ENCODE data around the gene SYNE2. TPM values are rescaled to one million over a fixed set of nuclear protein-coding genes. Genes with fewer than 3 reads are reported as not detected.

Gene SYNE2
- total RNA-seq, 1 experiment from 2014 or later = 37.5 TPM

- POLR2A ChIA-PET = no interaction called here
- CTCF ChIA-PET = no interaction called here
- ATAC-seq = no peak
Observed at GRCh38 chr14:63902375-63902976, 49.7 kb downstream of the SYNE2 start.

GRCh38 chr14:63904724-63905123, 51.9 kb downstream of the SYNE2 start:
- Histone ChIP-seq H3K4me1 (ENCODE audit: control insufficient read depth, insufficient read depth, low read length) (peaks cover 4% of the 10 kb centered on the region; the same call in 1 of the 2 replicates), H3K36me3 (ENCODE audit: control insufficient read depth, insufficient read depth, low read length) (no peaks in the 10 kb centered on the region), H3K27me3 (ENCODE audit: control insufficient read depth, insufficient read depth, low read length) (no peaks in the 10 kb centered on the region), H3K4me3 (ENCODE audit: low read depth in 2 of 2, low read length in 2 of 2) (no peak overlapping the region), H3K9me3 (ENCODE audit: control insufficient read depth, insufficient read depth, low read depth, low read length) (no peaks in the 10 kb centered on the region), H3K27ac (ENCODE audit: low read length) (no peak overlapping the region)
- no peak for TF ChIP-seq TCF7L2 (IDR thresholded peaks at IDR 0.05; ENCODE audit: low read depth, low read length)
- TF ChIP-seq CTCF (IDR thresholded peaks at IDR 0.05) = no peak
- TF ChIP-seq SIN3A (IDR thresholded peaks at IDR 0.05; ENCODE audit: borderline replicate concordance, insufficient read depth, low read depth, low read length) = no peak
- no peak for TF ChIP-seq POLR2AphosphoS5 (IDR thresholded peaks at IDR 0.05; ENCODE audit: low read depth, low read length)
- TF ChIP-seq REST (IDR thresholded peaks at IDR 0.05; ENCODE audit: insufficient read depth in 1 of 2, low read depth in 2 of 2, low read length in 1 of 2) = no peak
- no TSS peak for BruUV-seq (replicated peaks)
- DNase-seq (ENCODE audit: low read depth, low spot score) = no peak
- intact Hi-C loops (cut with micrococcal nuclease; ENCODE audit: unreplicated experiment) = no loop called here
- in situ Hi-C loops (cut with HindIII; ENCODE audit: low pct_unique_long_range_greater_than_20kb, low sequenced_read_pairs) = no loop called here
- ChIA-PET CTCF (no interaction called here), POLR2A (no interaction called here)
- no peak for ATAC-seq

More at GRCh38 chr14:63902375-63902976, 49.7 kb downstream of the SYNE2 start:
- peaks cover 8% of the 10 kb centered on the region for H3K4me1 ChIP-seq (ENCODE audit: control insufficient read depth, insufficient read depth, low read length)
- no peak overlapping the region for H3K27ac ChIP-seq (ENCODE audit: low read length)
- no peak for DNase-seq (ENCODE audit: low read depth, low spot score)
- no peak overlapping the region for H3K4me3 ChIP-seq (ENCODE audit: low read depth in 2 of 2, low read length in 2 of 2)
- BruUV-seq (replicated peaks) = no TSS peak
- intact Hi-C loops (cut with micrococcal nuclease; ENCODE audit: unreplicated experiment) (no loop called here), in situ Hi-C loops (cut with HindIII; ENCODE audit: low pct_unique_long_range_greater_than_20kb, low sequenced_read_pairs) (no loop called here)
- no peaks in the 10 kb centered on the region for H3K9me3 ChIP-seq (ENCODE audit: control insufficient read depth, insufficient read depth, low read depth, low read length)
- no peak for TF ChIP-seq POLR2AphosphoS5 (IDR thresholded peaks at IDR 0.05; ENCODE audit: low read depth, low read length)
- H3K27me3 ChIP-seq (ENCODE audit: control insufficient read depth, insufficient read depth, low read length) = no peaks in the 10 kb centered on the region
- no peaks in the 10 kb centered on the region for H3K36me3 ChIP-seq (ENCODE audit: control insufficient read depth, insufficient read depth, low read length)

- peaks cover 4% of the 10 kb centered on the region; the same call in 1 of the 2 replicates for H3K4me1 ChIP-seq (ENCODE audit: control insufficient read depth, insufficient read depth, low read length)
- no peaks in the 10 kb centered on the region for H3K36me3 ChIP-seq (ENCODE audit: control insufficient read depth, insufficient read depth, low read length)
- in situ Hi-C loops (cut with HindIII; ENCODE audit: low pct_unique_long_range_greater_than_20kb, low sequenced_read_pairs) (no loop called here), intact Hi-C loops (cut with micrococcal nuclease; ENCODE audit: unreplicated experiment) (no loop called here)
- H3K27me3 ChIP-seq (ENCODE audit: control insufficient read depth, insufficient read depth, low read length) = no peaks in the 10 kb centered on the region
- ATAC-seq (no peak), DNase-seq (ENCODE audit: low read depth, low spot score) (no peak)
- POLR2A ChIA-PET = no interaction called here
- no peaks in the 10 kb centered on the region for H3K9me3 ChIP-seq (ENCODE audit: control insufficient read depth, insufficient read depth, low read depth, low read length)
- H3K27ac ChIP-seq (ENCODE audit: low read length) = no peak overlapping the region
- no peak overlapping the region for H3K4me3 ChIP-seq (ENCODE audit: low read depth in 2 of 2, low read length in 2 of 2)
- no TSS peak for BruUV-seq (replicated peaks)
- CTCF ChIA-PET = no interaction called here
- no peak for TF ChIP-seq TCF7L2 (IDR thresholded peaks at IDR 0.05; ENCODE audit: low read depth, low read length)
- TF ChIP-seq CTCF (IDR thresholded peaks at IDR 0.05) = no peak
- TF ChIP-seq SIN3A (IDR thresholded peaks at IDR 0.05; ENCODE audit: borderline replicate concordance, insufficient read depth, low read depth, low read length) = no peak
- TF ChIP-seq REST (IDR thresholded peaks at IDR 0.05; ENCODE audit: insufficient read depth in 1 of 2, low read depth in 2 of 2, low read length in 1 of 2) = no peak
- no peak for TF ChIP-seq POLR2AphosphoS5 (IDR thresholded peaks at IDR 0.05; ENCODE audit: low read depth, low read length)
Observed at GRCh38 chr14:63905370-63905769, 52.6 kb downstream of the SYNE2 start.

All from Panc1 (cell line).